Left ventricle myocardium superior (tissue), 1 donor: ENCODE data around the gene SH3RF1. TPM values are rescaled to one million over a fixed set of nuclear protein-coding genes. Genes with fewer than 3 reads are reported as not detected.

Source experiments
- ATAC-seq: fragments of 200-7000 bp; cut with Tn5 transposase; one replicate; pipeline ENCODE4 v1.9.1; 2020; ENCODE audit warnings: mild to moderate bottlenecking, moderate library complexity
- DNase-seq: peaks from one replicate; pipeline ENCODE4 v3.0.0-alpha.2; 2020
- intact Hi-C: fragments of 100-400 bp; cut with micrococcal nuclease; formaldehyde crosslinking; loops from one replicate; pipeline ENCODE4 v1.11.0; 2022
- total RNA-seq: library from RNA; stranded (reverse); fragmentation: NEBNext Ultra II Directional; extraction: Animal tissue kit (Norgen Biotek cat#: 25700); gene quantifications from one replicate; pipeline ENCODE4 v1.2.1, GENCODE V29; 2021
- donor health status: DM: no; HTN: yes; CAD: no; lungs with severe emphysema.

The SH3RF1 gene
- total RNA-seq, 1 donor from 2014 or later, result 5.8 TPM

DNA sequence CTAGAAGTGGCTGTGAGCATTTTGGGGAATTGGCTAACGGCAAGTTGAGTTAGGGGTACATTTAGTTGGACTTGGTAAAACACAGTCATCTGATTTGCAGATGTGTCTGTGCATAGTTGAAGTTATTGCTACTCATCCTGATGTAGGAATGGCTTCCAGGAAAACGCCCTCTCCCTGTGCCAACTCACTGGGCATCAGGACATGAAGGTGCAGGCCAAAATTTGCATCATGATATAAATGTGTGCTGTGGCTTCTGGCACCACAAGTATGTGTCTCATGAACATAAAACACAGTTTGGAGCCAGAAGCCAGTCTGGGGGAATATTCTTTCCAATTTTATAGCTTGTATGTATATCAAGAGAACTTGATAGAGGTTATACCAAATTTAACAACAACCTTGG, 206.5 kb downstream of the SH3RF1 start:
- intact Hi-C loops, result no loop called here

GRCh38 chr4:169063441-169063840, 207.3 kb downstream of the SH3RF1 start:
- intact Hi-C loops, result no loop called here
- ATAC-seq (no peak), DNase-seq (no peak)

More for the DNA sequence above, 206.5 kb downstream of the SH3RF1 start:
- no peak for ATAC-seq
- no peak for DNase-seq

- DNase-seq, result no peak
- peak; percentile 46 for ATAC-seq
- intact Hi-C loops, result no loop called here
These were observed 207.9 kb downstream of the SH3RF1 start for GRCh38 chr4:169062897-169063244.

DNA sequence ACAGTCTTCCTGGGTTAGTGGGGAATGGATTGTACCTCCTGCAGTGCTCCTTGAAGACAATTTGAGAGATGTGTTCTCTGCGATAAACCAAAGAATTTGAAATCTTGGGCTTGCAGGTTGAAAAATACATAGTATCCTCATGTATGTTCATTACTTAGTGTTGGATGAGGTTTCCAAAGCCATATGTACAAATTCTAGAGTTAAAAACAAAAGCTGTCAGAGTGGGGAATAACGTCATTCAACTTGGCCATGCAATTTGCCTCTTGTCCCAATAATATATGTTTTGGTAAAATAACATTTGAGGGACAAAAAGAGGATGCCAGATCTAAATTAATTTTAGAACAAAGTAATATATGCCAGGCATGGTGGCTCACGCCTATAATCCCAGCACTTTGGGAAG, 209.4 kb downstream of the SH3RF1 start:
- ATAC-seq (no peak), DNase-seq (no peak)
- intact Hi-C loops, result no loop called here

GRCh38 chr4:169060391-169061091, 210.2 kb downstream of the SH3RF1 start:
- no peak for DNase-seq
- ATAC-seq, result peak; percentile 5
- intact Hi-C loops, result no loop called here

- intact Hi-C loops, result no loop called here
- ATAC-seq, result peak; percentile 76
- peak; percentile 43 for DNase-seq
These were observed 211.2 kb downstream of the SH3RF1 start for GRCh38 chr4:169059306-169060211.

DNA sequence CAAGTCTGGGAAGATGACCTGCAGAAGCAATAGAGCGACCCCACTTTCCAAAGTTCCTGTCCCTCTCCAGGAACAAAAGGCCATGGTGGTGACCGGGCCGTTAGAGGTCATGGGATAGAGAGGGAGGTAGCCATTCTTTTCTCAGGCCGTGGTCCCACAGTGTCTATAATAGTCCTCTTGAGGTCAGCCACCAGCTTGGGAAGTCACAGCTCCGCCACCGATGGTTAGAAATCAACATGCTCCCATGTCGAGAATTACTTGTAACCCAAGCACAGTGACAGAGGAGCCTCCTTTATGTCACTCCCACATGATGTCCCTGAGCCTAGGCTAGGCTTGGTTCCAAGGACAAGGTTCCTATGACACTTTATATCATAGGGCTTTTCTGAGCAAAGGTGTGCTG, 212.4 kb downstream of the SH3RF1 start:
- peak; percentile 52 for ATAC-seq
- peak; percentile 55 for DNase-seq
- intact Hi-C loops, result no loop called here

DNA sequence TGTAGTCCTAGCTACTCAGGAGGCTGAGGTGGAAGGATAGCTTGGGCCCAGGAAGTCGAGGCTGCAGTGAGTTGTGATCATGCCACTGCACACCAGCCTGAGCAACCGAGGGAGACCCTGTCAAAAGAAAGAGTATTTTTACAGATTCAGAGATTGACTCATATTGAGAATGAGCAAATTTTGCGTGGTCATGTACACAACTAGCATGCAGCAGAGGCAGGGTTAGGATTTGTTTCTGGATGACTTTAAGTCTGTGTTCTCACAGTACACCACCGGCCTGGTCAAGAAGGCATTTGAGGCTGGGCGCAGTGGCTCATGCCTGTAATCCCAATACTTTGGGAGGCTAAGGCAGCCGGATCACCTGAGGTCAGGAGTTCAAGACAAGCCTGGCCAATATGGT, 215.9 kb downstream of the SH3RF1 start:
- ATAC-seq (no peak), DNase-seq (no peak)
- intact Hi-C loops, result no loop called here

GRCh38 chr4:169052594-169052945, 218.2 kb downstream of the SH3RF1 start:
- ATAC-seq (no peak), DNase-seq (no peak)
- intact Hi-C loops, result no loop called here

GRCh38 chr4:169051761-169052593, 218.8 kb downstream of the SH3RF1 start:
- no peak for ATAC-seq
- intact Hi-C loops, result no loop called here

DNA sequence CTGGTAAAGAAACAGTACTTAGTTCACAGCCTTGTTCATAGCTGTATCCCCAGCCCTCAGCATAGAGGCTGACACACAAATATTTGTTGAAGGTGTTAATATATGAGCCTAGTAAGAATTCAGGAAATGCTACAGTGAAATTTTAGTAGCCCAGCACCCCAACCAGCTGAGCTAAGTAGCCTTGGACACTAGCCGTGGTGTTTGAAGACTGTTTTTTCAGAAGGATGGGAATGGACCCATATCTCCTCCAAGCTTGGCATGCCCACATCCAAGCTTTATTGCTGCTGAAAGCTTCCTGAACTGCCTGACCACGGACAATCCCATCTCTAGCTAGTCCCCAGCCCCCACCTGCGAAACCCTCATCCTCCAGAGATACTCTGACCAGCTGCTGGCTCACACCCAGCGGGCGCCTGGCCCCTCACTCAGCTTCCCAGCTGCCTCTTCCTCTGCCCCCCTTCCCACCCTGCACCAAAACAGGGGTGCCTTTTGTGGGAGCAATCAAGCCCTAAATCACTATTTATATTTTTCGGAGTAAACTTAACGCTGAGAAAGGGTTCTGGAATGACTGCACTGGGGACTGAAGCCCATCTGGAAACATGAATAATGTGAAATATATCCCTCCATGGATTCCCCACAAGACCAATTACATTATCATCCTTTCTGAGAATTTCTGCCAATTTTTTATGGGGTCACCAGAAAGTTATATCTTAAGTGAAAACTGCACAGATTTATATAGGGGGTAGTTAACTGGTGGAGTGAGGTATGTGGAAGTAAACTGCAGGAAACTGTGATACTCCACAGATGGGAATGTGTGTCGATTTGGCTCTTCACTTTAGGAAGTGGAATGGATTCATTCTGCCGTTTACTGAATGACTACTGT, 219.6 kb downstream of the SH3RF1 start:
- no peak for DNase-seq
- intact Hi-C loops, result no loop called here
- no peak for ATAC-seq

More at GRCh38 chr4:169051761-169052593, 218.8 kb downstream of the SH3RF1 start:
- DNase-seq, result no peak

DNA sequence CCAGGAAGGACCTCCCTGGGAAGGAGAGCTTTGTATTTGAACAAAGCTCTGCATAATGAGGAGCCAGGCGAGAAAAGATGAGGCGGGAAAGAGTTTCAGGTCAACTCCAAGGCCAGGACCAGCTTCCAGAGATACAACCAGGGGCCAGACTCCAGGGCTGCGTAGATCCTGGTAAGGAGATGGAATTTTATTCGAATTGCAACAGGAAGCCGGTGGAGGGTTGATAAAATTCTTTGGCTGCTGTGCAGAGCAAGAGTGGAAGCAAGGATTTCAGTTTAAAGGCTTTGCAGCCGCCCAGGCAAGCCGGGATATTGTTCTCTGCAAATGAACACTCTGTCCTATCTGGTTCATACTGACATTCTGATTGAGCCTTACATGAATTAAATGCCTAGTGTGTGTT, 220.5 kb downstream of the SH3RF1 start:
- DNase-seq (peak; percentile 45), ATAC-seq (peak; percentile 84)
- intact Hi-C loops, result no loop called here

GRCh38 chr4:169048868-169049414, 221.8 kb downstream of the SH3RF1 start:
- DNase-seq, result no peak
- intact Hi-C loops, result no loop called here

DNA sequence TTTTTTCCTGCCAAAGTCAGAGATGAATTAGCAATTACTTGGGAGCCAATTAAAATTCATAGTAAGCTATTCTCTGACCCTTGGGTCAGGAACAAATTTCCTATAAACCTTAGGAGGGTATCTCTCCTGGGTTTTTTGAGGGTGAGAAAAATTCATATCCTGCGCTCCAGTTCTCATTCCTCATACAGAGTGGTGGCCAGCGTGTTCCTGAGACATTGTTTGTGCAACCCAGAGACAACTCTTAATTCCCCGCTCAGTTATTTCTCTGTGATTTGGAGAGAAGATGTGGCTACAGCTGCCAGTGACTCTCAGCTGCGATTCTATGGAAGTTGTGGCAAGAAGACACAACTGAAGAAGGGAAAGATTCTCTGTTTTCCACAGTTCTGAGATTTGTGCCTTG, 222.8 kb downstream of the SH3RF1 start:
- ATAC-seq (peak; percentile 45), DNase-seq (no peak)
- intact Hi-C loops, result no loop called here

More at GRCh38 chr4:169048868-169049414, 221.8 kb downstream of the SH3RF1 start:
- ATAC-seq, result no peak

- peak; percentile 47 for ATAC-seq
- DNase-seq, result no peak
- intact Hi-C loops, result no loop called here
These were observed 224.7 kb downstream of the SH3RF1 start for GRCh38 chr4:169045862-169046584.

- intact Hi-C loops, result no loop called here
- no peak for DNase-seq
- no peak for ATAC-seq
These were observed 225.9 kb downstream of the SH3RF1 start for GRCh38 chr4:169044714-169045447.
